T-cell (primary cell): Measurements from ENCODE around the gene IGFL4. TPM values are rescaled to one million over a fixed set of nuclear protein-coding genes. Genes with fewer than 3 reads are reported as not detected.

Experiments used
- ATAC-seq, 4 experiments: fragments of 200-7000 bp in 3 of 4; fragments of 150-1000 bp in 1 of 4; cut with Tn5 transposase; replicated peaks in 1 of 4; 1 replicate in 3 of 4; 2 replicates in 1 of 4; pipeline ENCODE4 v1.10.0; 2021; ENCODE audit warnings: moderate library complexity in 3 of 4, mild to moderate bottlenecking in 2 of 4, moderate number of reproducible peaks in 1 of 4
- CTCF ChIA-PET, 2 donors: fragments of 300-600 bp; sonication (Branson Sonifier 250); formaldehyde crosslinking; loops; one replicate each; lab custom pipeline; 2022; ENCODE audit warnings: antibody characterized with exemption in 2 of 2; lab: Charles Lee
- POLR2A ChIA-PET, 2 donors: fragments of 300-600 bp; sonication (Branson Sonifier 250); formaldehyde crosslinking; loops; one replicate each; lab custom pipeline; 2022; ENCODE audit warnings: antibody characterized with exemption in 2 of 2; lab: Charles Lee
- DNase-seq, 35 experiments: peaks; one replicate each; pipeline versions ENCODE4 v3.0.0 to v3.0.0-alpha.2; 2013 to 2023
- H3K27ac ChIP-seq: one replicate; pipeline ENCODE4 v1.5.1; 2013; ENCODE audit warnings: low read length
- H3K27me3 ChIP-seq, 2 experiments: replicated peaks in 1 of 2; 1 replicate in 1 of 2; 2 replicates in 1 of 2; pipeline versions ENCODE4 v1.6.1 to v1.7.0; 2013; ENCODE audit warnings: low read length in 1 of 2, mixed read lengths in 1 of 2; ENCODE audit not compliant: control insufficient read depth in 2 of 2, insufficient read depth in 2 of 2; ENCODE audit errors: extremely low read depth in 1 of 2
- H3K36me3 ChIP-seq, 2 donors: 1 replicate in 1 of 2; 2 replicates in 1 of 2; pipeline versions ENCODE4 v1.6.1 to v1.7.0; 2013; ENCODE audit warnings: low read length in 1 of 2; ENCODE audit not compliant: control insufficient read depth in 2 of 2, insufficient read depth in 1 of 2; ENCODE audit errors: extremely low read depth in 1 of 2
- H3K4me1 ChIP-seq, 2 experiments: 1 replicate in 1 of 2; 2 replicates in 1 of 2; pipeline versions ENCODE4 v1.6.1 to v1.7.0; 2013; ENCODE audit warnings: low read length in 2 of 2, mixed read lengths in 1 of 2; ENCODE audit not compliant: insufficient read depth in 2 of 2, control insufficient read depth in 1 of 2; ENCODE audit errors: extremely low read depth in 1 of 2
- H3K4me3 ChIP-seq, 2 donors: 1 replicate in 1 of 2; 2 replicates in 1 of 2; pipeline versions ENCODE4 v1.5.1 to v1.7.0; 2013; ENCODE audit warnings: mild to moderate bottlenecking in 2 of 2, low read length in 1 of 2, moderate library complexity in 1 of 2; ENCODE audit not compliant: control insufficient read depth in 1 of 2; ENCODE audit errors: extremely low read depth in 1 of 2
- H3K9me3 ChIP-seq: 2 replicates; pipeline ENCODE4 v1.7.0; 2013
- H3K27ac Mint-ChIP-seq, 2 donors: one replicate each; pipeline ENCODE4 v1.8.0; 2020 to 2021; ENCODE audit warnings: mild to moderate bottlenecking in 2 of 2, mixed read lengths in 2 of 2
- H3K27me3 Mint-ChIP-seq, 2 donors: one replicate each; pipeline ENCODE4 v1.8.0; 2021 to 2022; ENCODE audit warnings: mixed read lengths in 2 of 2
- H3K36me3 Mint-ChIP-seq: one replicate; pipeline ENCODE4 v1.8.0; 2021; ENCODE audit warnings: mixed read lengths
- H3K4me1 Mint-ChIP-seq, 3 donors: one replicate each; pipeline ENCODE4 v1.8.0; 2020 to 2022; ENCODE audit warnings: mixed read lengths in 3 of 3, mild to moderate bottlenecking in 1 of 3
- H3K4me3 Mint-ChIP-seq, 3 donors: one replicate each; pipeline ENCODE4 v1.8.0; 2020 to 2022; ENCODE audit warnings: mild to moderate bottlenecking in 3 of 3, mixed read lengths in 3 of 3, moderate library complexity in 3 of 3
- H3K9me3 Mint-ChIP-seq, 3 donors: one replicate each; pipeline ENCODE4 v1.8.0; 2020 to 2022; ENCODE audit warnings: mixed read lengths in 3 of 3
- WGBS: methylation state at CpG from one replicate; pipeline ENCODE4 v1.1.5; 2013; ENCODE audit warnings: missing lambda C conversion rate; ENCODE audit not compliant: insufficient coverage; 5-methylcytosine and 5-hydroxymethylcytosine counted together
- total RNA-seq, 35 experiments: library from RNA in 6 of 35; stranded (reverse) in 6 of 35; fragments of 120-200 nt in 1 of 35; gene quantifications; one replicate each; pipeline versions ENCODE4 v1.2.1 to v1.2.4 and lab custom pipeline; 2013 to 2026

Gene IGFL4
- total RNA-seq, 5 donors from 2014 or later (not counting 1 experiment from before 2014, with no cell fraction given) = not detected

DNA sequence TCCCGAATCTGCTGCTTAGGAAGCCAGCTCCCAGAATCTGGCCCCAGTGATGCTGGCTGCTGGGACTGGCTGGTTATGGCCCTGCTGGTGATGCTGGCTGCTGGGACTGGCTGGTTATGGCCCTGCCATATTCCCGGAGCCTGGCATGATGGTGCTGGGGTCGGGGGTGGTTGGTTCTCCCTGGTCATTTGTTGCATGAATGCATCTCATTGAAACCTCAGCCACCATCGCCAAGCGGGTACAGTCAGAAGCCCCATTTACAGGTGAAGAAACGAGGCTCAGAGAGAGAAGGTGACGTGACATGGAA is 20.0 kb downstream of the IGFL4 start:
- Histone ChIP-seq H3K36me3 (no peaks in the 10 kb centered on the region), H3K4me1 (peaks cover 2 to 19% of the 10 kb centered on the region in 2 experiments), H3K27me3 (peaks cover 2 to 40% of the 10 kb centered on the region in 2 experiments), H3K27ac (no peak overlapping the region), H3K4me3 (no peak overlapping the region), H3K9me3 (no peaks in the 10 kb centered on the region)
- Mint-ChIP-seq H3K27ac (no peak overlapping the region), H3K4me1 (peaks cover 10 to 19% (median 13%) of the 10 kb centered on the region in 3 donors), H3K9me3 (peaks cover 0 to under 1% (median 0%) of the 10 kb centered on the region in 3 donors), H3K4me3 (no peak overlapping the region), H3K36me3 (no peaks in the 10 kb centered on the region), H3K27me3 (peaks cover 11 to 17% of the 10 kb centered on the region in 2 donors)
- ChIA-PET CTCF (interaction anchor here in 1 of 2 donors (0.6 kb wide), 1 partner anchor 1179 kb away, joined by 7 read pairs; no protein-coding TSS in a partner anchor), POLR2A (no interaction called here)
- no peak for DNase-seq
- no peak for ATAC-seq
- 93% methylated on average over 7 of the region's 7 CpGs for WGBS

DNA sequence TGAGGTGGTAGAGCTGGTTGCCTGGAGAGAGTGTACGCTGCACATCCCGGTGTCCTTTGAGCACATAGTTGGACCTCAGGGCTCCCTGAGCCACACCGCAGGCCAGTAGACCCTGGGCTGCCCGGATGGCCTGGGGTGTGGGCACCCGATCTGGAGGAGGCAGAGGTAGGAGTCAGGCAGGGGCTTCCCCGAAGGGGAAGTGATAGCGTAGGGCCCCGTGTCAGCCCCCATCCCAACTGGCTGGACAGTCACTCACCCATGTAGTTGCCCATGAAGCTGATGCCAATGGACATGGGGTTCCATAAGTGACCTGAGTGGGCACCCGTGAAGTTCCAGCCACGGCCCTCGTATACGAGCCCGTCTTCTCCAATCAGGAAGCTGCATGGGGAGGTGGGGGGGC is 21.5 kb downstream of the IGFL4 start:
- Histone ChIP-seq H3K4me3 (no peak overlapping the region), H3K36me3 (no peaks in the 10 kb centered on the region), H3K27me3 (peaks cover 3 to 47% of the 10 kb centered on the region in 2 experiments), H3K27ac (no peak overlapping the region), H3K4me1 (peaks cover 8 to 28% of the 10 kb centered on the region in 2 experiments), H3K9me3 (no peaks in the 10 kb centered on the region)
- no peak for DNase-seq
- CTCF ChIA-PET = no interaction called here
- Mint-ChIP-seq H3K4me1 (peaks cover 14 to 24% (median 19%) of the 10 kb centered on the region in 3 donors), H3K4me3 (no peak overlapping the region), H3K36me3 (no peaks in the 10 kb centered on the region), H3K27ac (no peak overlapping the region), H3K9me3 (no peaks in the 10 kb centered on the region), H3K27me3 (peaks cover 11 to 20% of the 10 kb centered on the region in 2 donors)
- WGBS = 92% methylated on average over 8 of the region's 13 CpGs
- ATAC-seq = no peak
- POLR2A ChIA-PET = interaction anchor here in 1 of 2 donors (0.5 kb wide), 1 partner anchor 124 kb away, joined by 3 read pairs; no protein-coding TSS in a partner anchor

DNA sequence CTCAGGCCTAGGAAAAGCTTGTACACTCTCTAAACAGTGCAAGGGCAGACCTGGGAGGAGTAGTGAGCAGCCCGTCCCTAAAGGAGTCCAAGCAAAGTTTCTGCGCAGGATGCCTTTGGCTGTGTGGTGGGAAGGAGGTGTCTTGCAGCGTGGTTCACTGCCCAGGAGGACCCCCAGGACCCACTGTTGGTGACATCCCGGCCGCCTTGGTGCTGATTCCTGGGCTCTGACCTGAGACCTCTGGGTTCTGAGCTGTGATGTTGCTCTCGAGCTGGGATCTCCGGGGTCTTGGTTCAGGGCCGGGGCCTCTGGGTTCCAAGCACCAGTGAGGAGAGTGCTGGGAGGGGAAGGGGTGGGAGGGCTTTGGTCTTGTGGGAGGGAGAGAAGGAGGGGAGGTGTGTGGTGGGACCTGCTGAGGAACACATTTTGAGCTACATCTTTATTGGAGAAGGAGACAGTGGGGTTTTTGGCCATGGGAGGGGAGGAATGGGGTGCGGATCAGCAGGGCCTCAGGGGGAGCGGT is 22.0 kb downstream of the IGFL4 start:
- Mint-ChIP-seq H3K27ac (no peak overlapping the region), H3K36me3 (no peaks in the 10 kb centered on the region), H3K4me3 (no peak overlapping the region), H3K27me3 (peaks cover 7 to 16% of the 10 kb centered on the region in 2 donors), H3K4me1 (peaks cover 14 to 24% (median 19%) of the 10 kb centered on the region in 3 donors), H3K9me3 (no peaks in the 10 kb centered on the region)
- DNase-seq = no peak
- H3K27me3 ChIP-seq = peaks cover 2 to 43% of the 10 kb centered on the region in 2 experiments
- no peak overlapping the region for H3K4me3 ChIP-seq
- ChIA-PET POLR2A (no interaction called here), CTCF (interaction anchor here in 1 of 2 donors (0.7 kb wide), 1 partner anchor 921 kb away, joined by 3 read pairs; no protein-coding TSS in a partner anchor)
- H3K9me3 ChIP-seq = no peaks in the 10 kb centered on the region
- no peak overlapping the region for H3K27ac ChIP-seq
- ATAC-seq = no peak
- no peaks in the 10 kb centered on the region for H3K36me3 ChIP-seq
- WGBS = 96% methylated on average over 9 of the region's 10 CpGs
- peaks cover 8 to 28% of the 10 kb centered on the region in 2 experiments for H3K4me1 ChIP-seq

DNA sequence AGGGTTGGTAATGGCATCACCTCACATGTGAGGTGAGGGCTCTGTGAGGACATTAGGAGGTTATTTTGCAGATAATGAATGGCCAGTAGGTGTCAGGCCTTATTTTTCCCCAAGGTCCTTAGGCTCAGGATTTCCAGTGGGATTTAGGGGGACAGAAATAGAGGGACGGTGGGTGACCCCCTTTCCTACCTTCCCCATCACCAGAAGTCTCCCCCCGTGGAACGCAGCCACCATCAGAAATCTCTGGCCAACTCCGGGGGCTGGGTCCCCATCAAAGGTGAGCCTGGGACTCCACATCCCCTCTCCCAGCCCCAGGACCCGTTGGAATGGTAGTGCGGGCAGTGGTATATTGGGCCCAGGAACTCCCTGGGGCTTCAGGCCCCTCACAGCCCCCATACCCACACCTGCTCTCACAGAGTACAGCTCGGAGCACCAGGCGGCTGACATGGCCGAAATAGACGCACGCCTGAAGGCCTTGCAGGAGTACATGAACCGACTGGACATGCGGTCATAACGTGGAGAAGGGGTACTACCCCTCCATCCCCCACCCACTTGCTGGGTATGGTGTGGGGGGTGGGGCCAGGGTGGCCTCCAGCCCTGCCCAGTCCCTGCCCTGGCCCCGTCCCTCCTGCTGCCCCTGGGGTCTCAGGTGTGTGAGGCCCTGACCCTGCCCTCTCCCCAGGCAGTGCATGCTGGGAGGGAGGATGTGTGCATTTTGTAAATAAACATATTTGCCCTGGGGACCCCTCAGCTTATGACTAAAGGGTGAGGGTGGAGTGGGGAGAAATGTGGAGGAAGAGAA is 22.7 kb downstream of the IGFL4 start:
- Mint-ChIP-seq H3K9me3 (no peaks in the 10 kb centered on the region), H3K27me3 (peaks cover 6 to 10% of the 10 kb centered on the region in 2 donors), H3K36me3 (no peaks in the 10 kb centered on the region), H3K4me3 (no peak overlapping the region), H3K4me1 (peaks cover 14 to 24% (median 17%) of the 10 kb centered on the region in 3 donors), H3K27ac (no peak overlapping the region)
- H3K27me3 ChIP-seq = peaks cover 2 to 36% of the 10 kb centered on the region in 2 experiments
- ATAC-seq (no peak), DNase-seq (no peak)
- peaks cover 8 to 28% of the 10 kb centered on the region in 2 experiments for H3K4me1 ChIP-seq
- POLR2A ChIA-PET = no interaction called here
- CTCF ChIA-PET = interaction anchor here in 1 of 2 donors (0.7 to 1.9 kb wide), 2 partner anchors 10 to 921 kb away, joined by 3 to 6 read pairs; no protein-coding TSS in a partner anchor
- no peak overlapping the region for H3K27ac ChIP-seq
- H3K36me3 ChIP-seq = no peaks in the 10 kb centered on the region
- H3K4me3 ChIP-seq = no peak overlapping the region
- no peaks in the 10 kb centered on the region for H3K9me3 ChIP-seq
- WGBS = 100% methylated on average over 3 of the region's 15 CpGs

DNA sequence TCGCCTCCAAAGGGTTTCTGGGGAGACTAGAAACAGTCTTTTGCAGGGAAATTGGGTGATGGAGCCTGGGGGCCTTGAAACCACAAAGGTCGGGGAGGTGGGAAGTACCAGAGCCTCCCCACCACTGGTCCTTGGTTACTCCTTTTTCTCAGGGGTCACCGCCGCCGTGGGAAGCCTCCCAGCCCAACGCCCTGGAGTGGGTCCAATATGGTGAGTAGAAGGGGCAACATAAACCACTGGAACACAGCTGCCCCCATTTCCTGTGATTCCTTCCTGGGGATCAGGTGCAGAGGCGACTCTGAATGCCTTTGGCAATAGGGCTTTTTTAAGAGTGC is 23.7 kb downstream of the IGFL4 start:
- Histone ChIP-seq H3K4me1 (peaks cover 8 to 24% of the 10 kb centered on the region in 2 experiments), H3K36me3 (no peaks in the 10 kb centered on the region), H3K4me3 (no peak overlapping the region), H3K9me3 (no peaks in the 10 kb centered on the region), H3K27me3 (peaks cover 2 to 28% of the 10 kb centered on the region in 2 experiments), H3K27ac (no peak overlapping the region)
- H3K27ac Mint-ChIP-seq = no peak overlapping the region
- ChIA-PET POLR2A (interaction anchor here in 1 of 2 donors (0.8 kb wide), 1 partner anchor 22 kb away, joined by 3 read pairs; the partner anchor contains the start of gene CCDC61), CTCF (interaction anchor here in 1 of 2 donors (0.6 to 1.9 kb wide), 4 partner anchors 10 to 461 kb away, joined by 3 to 6 read pairs (median 4); no protein-coding TSS in a partner anchor)
- H3K4me3 Mint-ChIP-seq = peak overlapping the region; percentile 84 to 96 (median 87)
- no peaks in the 10 kb centered on the region for H3K9me3 Mint-ChIP-seq
- DNase-seq (no peak), ATAC-seq (peak in 1 of 4 experiments; percentile 8)
- peaks cover 14 to 23% (median 17%) of the 10 kb centered on the region in 3 donors for H3K4me1 Mint-ChIP-seq
- WGBS = 50% methylated on average over 2 of the region's 7 CpGs
- H3K27me3 Mint-ChIP-seq = peaks cover 6 to 10% of the 10 kb centered on the region in 2 donors
- no peaks in the 10 kb centered on the region for H3K36me3 Mint-ChIP-seq

DNA sequence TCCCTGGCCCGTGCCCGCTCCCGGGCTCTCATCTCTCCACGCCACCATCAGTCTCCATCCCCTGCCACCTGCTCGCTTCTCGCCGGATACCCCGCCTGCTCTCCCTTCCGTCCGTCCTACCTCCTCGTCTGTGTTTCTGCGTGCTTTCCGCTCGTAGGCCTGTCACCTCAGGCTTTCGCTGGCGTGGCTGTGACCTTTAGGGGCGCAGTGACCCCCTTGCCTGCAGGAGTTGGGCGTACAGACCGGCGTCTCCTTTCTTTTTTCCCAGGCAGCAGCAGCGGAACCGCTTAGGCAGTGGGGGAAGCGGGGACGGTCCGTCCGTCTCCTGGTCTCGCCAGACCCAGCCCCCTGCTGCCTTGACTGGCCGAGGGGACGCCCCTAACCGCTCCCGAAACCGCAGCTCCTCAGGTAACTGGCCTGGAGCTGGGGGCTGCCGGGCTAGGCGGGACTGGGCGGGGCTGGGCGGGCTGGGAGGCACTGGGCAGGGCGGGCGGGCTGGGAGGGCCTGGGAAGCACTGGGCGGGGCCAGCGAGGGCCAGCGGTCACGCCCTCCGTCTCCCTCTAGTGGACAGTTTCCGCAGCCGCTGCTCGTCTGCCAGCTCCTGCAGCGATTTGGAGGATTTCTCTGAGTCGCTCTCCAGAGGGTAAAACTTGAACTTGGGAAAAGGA is 24.2 kb downstream of the IGFL4 start:
- Mint-ChIP-seq H3K27me3 (peaks cover 6 to 10% of the 10 kb centered on the region in 2 donors), H3K27ac (peak overlapping the region in 1 of 2 donors; percentile 28), H3K4me1 (peaks cover 14 to 20% (median 17%) of the 10 kb centered on the region in 3 donors), H3K36me3 (peaks cover under 1% of the 10 kb centered on the region), H3K9me3 (no peaks in the 10 kb centered on the region), H3K4me3 (peak overlapping the region; percentile 84 to 96 (median 87))
- Histone ChIP-seq H3K36me3 (no peaks in the 10 kb centered on the region), H3K4me1 (peaks cover 8 to 24% of the 10 kb centered on the region in 2 experiments), H3K9me3 (no peaks in the 10 kb centered on the region), H3K27me3 (peaks cover 2 to 24% of the 10 kb centered on the region in 2 experiments), H3K4me3 (peak overlapping the region; percentile 87 to 91), H3K27ac (no peak overlapping the region)
- ChIA-PET CTCF (interaction anchor here in 1 of 2 donors (0.6 to 1.9 kb wide), 5 partner anchors 10 to 462 kb away, joined by 3 to 6 read pairs (median 4); partner anchors contain the start of gene CCDC61), POLR2A (interaction anchor here in 1 of 2 donors (0.8 kb wide), 1 partner anchor 22 kb away, joined by 3 read pairs; the partner anchor contains the start of gene CCDC61)
- ATAC-seq (peak; percentile 70 to 86 (median 78)), DNase-seq (peak; percentile 51 to 92 (median 72))
- WGBS = 1% methylated on average over 42 of the region's 48 CpGs
